HL-60 (cell line): ENCODE data around the gene USP30.

Experiments
- DNase-seq, 2 experiments: peaks; one replicate each; pipeline ENCODE4 v3.0.0-alpha.2; 2010 to 2020; ENCODE audit warnings: low read depth in 1 of 2, low spot score in 1 of 2
- H3K27ac ChIP-seq: fragments of 250-450 bp; sonication (Bioruptor Pico); replicated peaks from 2 replicates; pipeline ENCODE4 v1.5.1; 2020; ENCODE audit warnings: mild to moderate bottlenecking, moderate library complexity
- H3K27me3 ChIP-seq: fragments of 250-450 bp; sonication (Bioruptor Pico); 2 replicates; pipeline ENCODE4 v1.5.1; 2021; ENCODE audit warnings: mild to moderate bottlenecking, moderate library complexity; ENCODE audit not compliant: insufficient read depth, poor library complexity, severe bottlenecking
- H3K4me3 ChIP-seq: replicated peaks from 2 replicates; pipeline ENCODE4 v1.5.1; 2011; ENCODE audit warnings: mild to moderate bottlenecking, control low read depth, low read length; ENCODE audit not compliant: insufficient read depth
- GABPA ChIP-seq: IDR thresholded peaks from 2 replicates; pipeline ENCODE4 v1.6.1; 2012; ENCODE audit warnings: low read depth
- POLR2AphosphoS5 ChIP-seq: IDR thresholded peaks from 2 replicates; pipeline ENCODE4 v1.6.1; 2012; ENCODE audit warnings: low read depth
- SPI1 ChIP-seq: IDR thresholded peaks from 2 replicates; pipeline ENCODE4 v1.6.1; 2012; ENCODE audit warnings: low read depth, mild to moderate bottlenecking, borderline replicate concordance
- TF ChIP-seq, protein P1 (sequence below): IDR thresholded peaks from one replicate; pipeline ENCODE4 v1.5.1; 2011; ENCODE audit warnings: low read length, control low read depth, inconsistent platforms; ENCODE audit not compliant: insufficient read depth
- TF ChIP-seq, protein P2 (sequence below): IDR thresholded peaks from 2 replicates; pipeline ENCODE4 v1.6.1; 2012; ENCODE audit warnings: low read depth; ENCODE audit not compliant: insufficient replicate concordance

Gene USP30

GRCh38 chr12:109010259-109010658, 42.1 kb upstream of the USP30 start:
- TF ChIP-seq, protein P1, sequence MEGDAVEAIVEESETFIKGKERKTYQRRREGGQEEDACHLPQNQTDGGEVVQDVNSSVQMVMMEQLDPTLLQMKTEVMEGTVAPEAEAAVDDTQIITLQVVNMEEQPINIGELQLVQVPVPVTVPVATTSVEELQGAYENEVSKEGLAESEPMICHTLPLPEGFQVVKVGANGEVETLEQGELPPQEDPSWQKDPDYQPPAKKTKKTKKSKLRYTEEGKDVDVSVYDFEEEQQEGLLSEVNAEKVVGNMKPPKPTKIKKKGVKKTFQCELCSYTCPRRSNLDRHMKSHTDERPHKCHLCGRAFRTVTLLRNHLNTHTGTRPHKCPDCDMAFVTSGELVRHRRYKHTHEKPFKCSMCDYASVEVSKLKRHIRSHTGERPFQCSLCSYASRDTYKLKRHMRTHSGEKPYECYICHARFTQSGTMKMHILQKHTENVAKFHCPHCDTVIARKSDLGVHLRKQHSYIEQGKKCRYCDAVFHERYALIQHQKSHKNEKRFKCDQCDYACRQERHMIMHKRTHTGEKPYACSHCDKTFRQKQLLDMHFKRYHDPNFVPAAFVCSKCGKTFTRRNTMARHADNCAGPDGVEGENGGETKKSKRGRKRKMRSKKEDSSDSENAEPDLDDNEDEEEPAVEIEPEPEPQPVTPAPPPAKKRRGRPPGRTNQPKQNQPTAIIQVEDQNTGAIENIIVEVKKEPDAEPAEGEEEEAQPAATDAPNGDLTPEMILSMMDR: no peak
- TF ChIP-seq GABPA (no peak), POLR2AphosphoS5 (no peak), SPI1 (no peak)
- TF ChIP-seq, protein P2, sequence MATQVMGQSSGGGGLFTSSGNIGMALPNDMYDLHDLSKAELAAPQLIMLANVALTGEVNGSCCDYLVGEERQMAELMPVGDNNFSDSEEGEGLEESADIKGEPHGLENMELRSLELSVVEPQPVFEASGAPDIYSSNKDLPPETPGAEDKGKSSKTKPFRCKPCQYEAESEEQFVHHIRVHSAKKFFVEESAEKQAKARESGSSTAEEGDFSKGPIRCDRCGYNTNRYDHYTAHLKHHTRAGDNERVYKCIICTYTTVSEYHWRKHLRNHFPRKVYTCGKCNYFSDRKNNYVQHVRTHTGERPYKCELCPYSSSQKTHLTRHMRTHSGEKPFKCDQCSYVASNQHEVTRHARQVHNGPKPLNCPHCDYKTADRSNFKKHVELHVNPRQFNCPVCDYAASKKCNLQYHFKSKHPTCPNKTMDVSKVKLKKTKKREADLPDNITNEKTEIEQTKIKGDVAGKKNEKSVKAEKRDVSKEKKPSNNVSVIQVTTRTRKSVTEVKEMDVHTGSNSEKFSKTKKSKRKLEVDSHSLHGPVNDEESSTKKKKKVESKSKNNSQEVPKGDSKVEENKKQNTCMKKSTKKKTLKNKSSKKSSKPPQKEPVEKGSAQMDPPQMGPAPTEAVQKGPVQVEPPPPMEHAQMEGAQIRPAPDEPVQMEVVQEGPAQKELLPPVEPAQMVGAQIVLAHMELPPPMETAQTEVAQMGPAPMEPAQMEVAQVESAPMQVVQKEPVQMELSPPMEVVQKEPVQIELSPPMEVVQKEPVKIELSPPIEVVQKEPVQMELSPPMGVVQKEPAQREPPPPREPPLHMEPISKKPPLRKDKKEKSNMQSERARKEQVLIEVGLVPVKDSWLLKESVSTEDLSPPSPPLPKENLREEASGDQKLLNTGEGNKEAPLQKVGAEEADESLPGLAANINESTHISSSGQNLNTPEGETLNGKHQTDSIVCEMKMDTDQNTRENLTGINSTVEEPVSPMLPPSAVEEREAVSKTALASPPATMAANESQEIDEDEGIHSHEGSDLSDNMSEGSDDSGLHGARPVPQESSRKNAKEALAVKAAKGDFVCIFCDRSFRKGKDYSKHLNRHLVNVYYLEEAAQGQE: no peak
- H3K4me3 ChIP-seq: no peak overlapping the region
- no peak overlapping the region for H3K27ac ChIP-seq
- peaks cover 2% of the 10 kb centered on the region for H3K27me3 ChIP-seq
- DNase-seq: no peak

DNA sequence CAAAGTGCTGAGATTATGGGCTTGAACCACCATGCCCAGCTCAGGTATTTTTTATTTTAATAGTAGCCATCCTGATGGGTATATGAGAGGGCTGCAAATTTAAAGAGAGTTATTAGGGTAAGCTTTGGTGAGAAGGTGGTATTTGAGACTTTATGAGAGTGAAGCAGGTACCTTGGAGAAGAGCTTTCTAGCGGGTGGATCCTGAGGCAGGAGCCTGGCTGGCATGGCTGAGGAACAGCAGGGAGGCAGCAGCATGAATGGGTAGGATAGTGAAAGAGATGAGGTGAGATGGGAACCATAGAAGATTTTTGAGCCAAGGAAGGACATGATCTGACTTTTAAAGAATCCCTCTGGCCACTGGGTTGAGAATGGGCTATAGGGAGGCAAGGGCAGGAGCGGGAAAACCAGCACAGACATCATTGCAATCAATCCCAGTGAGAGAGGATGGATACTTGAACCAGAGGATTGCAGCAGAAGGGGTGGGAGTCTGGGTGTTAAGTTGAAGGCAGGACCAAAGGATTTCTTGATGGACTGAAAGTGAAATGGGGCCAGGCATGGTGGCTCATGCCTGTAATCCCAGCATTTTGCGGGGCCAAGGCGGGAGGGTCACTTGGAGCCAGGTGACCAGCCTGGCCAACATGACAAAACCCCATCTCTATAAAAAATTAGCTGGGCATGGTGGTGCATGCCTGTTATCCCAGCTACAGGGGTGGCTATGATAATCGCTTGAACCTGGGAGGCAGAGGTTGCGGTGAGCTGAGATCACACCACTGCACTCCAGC, 37.2 kb upstream of the USP30 start:
- no peak for DNase-seq
- peaks cover 6% of the 10 kb centered on the region for H3K27me3 ChIP-seq
- no peak overlapping the region for H3K27ac ChIP-seq
- TF ChIP-seq, protein P2: peak; percentile 43
- TF ChIP-seq, protein P1: no peak
- TF ChIP-seq GABPA: no peak
- no peak overlapping the region for H3K4me3 ChIP-seq

DNA sequence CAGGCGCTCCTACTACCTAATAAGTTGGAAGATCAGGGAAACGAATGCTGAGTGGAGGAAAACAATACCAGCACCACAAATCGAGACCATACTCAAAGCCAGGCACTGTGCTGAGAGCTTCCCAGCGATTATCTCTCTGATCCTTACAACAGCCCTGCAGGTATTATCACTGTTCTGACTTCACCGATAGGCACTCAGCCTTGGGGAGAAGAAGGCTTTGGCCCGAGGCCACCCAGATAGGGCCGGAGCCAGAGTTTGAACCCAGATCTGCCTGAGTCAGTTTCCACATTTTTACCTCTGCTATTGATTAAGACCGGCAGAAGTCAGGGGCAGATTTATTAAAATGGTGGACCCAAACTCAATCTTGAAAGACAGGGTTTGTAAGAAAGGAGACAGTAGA, 36.4 kb upstream of the USP30 start:
- Histone ChIP-seq H3K27me3 (peaks cover 13% of the 10 kb centered on the region), H3K4me3 (no peak overlapping the region), H3K27ac (no peak overlapping the region)
- TF ChIP-seq POLR2AphosphoS5 (no peak), GABPA (no peak), SPI1 (no peak)
- TF ChIP-seq, protein P1: no peak
- TF ChIP-seq, protein P2: no peak
- no peak for DNase-seq
